ENCODE results near the gene HNRNPA1L2. TPM values are rescaled to one million over a fixed set of nuclear protein-coding genes. Genes with fewer than 3 reads are reported as not detected.

Gene HNRNPA1L2
- total RNA-seq, 1 experiment from 2014 or later: 6.2 TPM

- BruUV-seq (replicated peaks): no TSS peak
- H3K27ac ChIP-seq (ENCODE audit: low read depth, low read length): no peak overlapping the region
- ChIA-PET POLR2A (interaction anchor here (0.6 to 3.2 kb wide), 4 partner anchors 37 to 213 kb away, joined by 3 to 32 read pairs (median 3); partner anchors contain the start of gene SUGT1), CTCF (interaction anchor here (1.0 to 2.7 kb wide), 2 partner anchors 165 to 193 kb away, joined by 3 to 9 read pairs; partner anchors contain the start of gene VPS36), RAD21 (ENCODE audit: low non-redundant PET in 1 of 2, low total read pairs in 2 of 2, uncharacterized antibody in 2 of 2, unreplicated experiment in 2 of 2) (no interaction called here)
- TF ChIP-seq POLR2A (IDR thresholded peaks at IDR 0.05; ENCODE audit: borderline replicate concordance, extremely low read depth, insufficient read depth, insufficient read length): no peak
- no peak for TF ChIP-seq FOSL1 (IDR thresholded peaks at IDR 0.05; ENCODE audit: low read depth)
- peak in 2 of 3 experiments; percentile 10 to 22; a peak in 1 of 6 replicates for TF ChIP-seq CTCF (IDR thresholded peaks at IDR 0.05 in 2 of 3, conservative IDR thresholded peaks at IDR 0.05 in 1 of 3; ENCODE audit: borderline replicate concordance in 1 of 3, insufficient read depth in 1 of 3, low read depth in 2 of 3, low read length in 2 of 3)
- H3K4me3 ChIP-seq (replicated peaks in 1 of 2; ENCODE audit: low read depth in 1 of 2, low read length in 2 of 2): no peak overlapping the region
- intact Hi-C loops (cut with micrococcal nuclease): no loop called here
- DNase-seq (ENCODE audit: low read depth, low spot score) (no peak), ATAC-seq (peak; percentile 28)
- peaks cover 24% of the 10 kb centered on the region for H3K79me2 ChIP-seq (ENCODE audit: insufficient read depth, low read length)
- H3K9me3 ChIP-seq (ENCODE audit: control insufficient read depth in 1 of 2, insufficient read depth in 1 of 2, low read depth in 1 of 2, low read length in 2 of 2): no peaks in the 10 kb centered on the region
- H3K36me3 ChIP-seq (ENCODE audit: control insufficient read depth in 1 of 2, insufficient read depth in 2 of 2, low read length in 2 of 2): no peaks in the 10 kb centered on the region
- no peaks in the 10 kb centered on the region for H3K9me2 ChIP-seq (ENCODE audit: insufficient read depth)
- peak overlapping the region; percentile 27; the same call in 1 of the 2 replicates for H3K4me2 ChIP-seq (ENCODE audit: low read length)
- H3K4me1 ChIP-seq (ENCODE audit: control insufficient read depth in 1 of 2, insufficient read depth in 2 of 2, low read length in 2 of 2): peaks cover 14 to 23% of the 10 kb centered on the region in 2 experiments
- H4K20me1 ChIP-seq (ENCODE audit: insufficient read depth): no peaks in the 10 kb centered on the region
- no peak overlapping the region for H2AFZ ChIP-seq (ENCODE audit: low read depth, low read length, poor library complexity, severe bottlenecking)
- H3K27me3 ChIP-seq (ENCODE audit: insufficient read depth, low read length): no peaks in the 10 kb centered on the region
- no peak overlapping the region for H3K9ac ChIP-seq (ENCODE audit: low read length)
These were observed 26.4 kb upstream of the HNRNPA1L2 start for GRCh38 chr13:52615812-52616211.

Data from HCT116 (cell line).